GM21529 (cell line): ENCODE measurements around the gene MYO10.
A peak's percentile ranks its signal among the peaks of the same experiment; 100 is the strongest.

Experiments
- ATAC-seq: cut with Tn5 transposase; IDR thresholded peaks from one replicate; pipeline ENCODE4 v1.9.1; 2021; ENCODE audit not compliant: unreplicated experiment

MYO10 gene

DNA sequence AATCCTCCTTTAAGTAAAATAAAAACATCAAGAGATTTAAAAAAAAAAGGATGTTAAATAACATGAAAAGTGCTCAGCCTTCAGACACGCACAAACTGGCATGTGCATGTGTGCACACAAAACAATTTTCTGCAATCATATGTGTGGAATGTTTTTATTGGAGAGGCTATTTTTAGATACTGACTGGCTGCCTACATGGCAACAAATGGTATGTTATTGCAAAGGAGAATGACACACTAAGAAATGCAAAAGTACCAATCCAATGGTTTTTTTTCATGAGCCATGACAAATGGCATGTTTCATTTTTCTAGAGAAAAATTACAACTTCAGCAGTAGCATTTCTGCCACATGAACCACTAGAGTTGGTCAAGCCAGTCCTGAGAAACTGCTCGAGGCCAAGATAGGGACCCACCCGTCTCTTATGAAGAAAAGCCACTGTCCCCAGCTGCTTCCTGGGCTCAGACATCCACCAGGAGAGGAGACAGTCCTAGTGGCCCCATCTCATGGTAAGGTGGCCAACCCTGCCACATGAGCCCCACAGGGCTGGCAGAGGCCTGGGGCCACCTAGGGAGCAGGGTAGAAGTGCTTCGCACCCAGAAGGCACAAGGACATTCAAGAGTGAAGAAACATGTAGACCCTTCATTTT lies 116.4 kb downstream of the MYO10 start:
- ATAC-seq = no peak

DNA sequence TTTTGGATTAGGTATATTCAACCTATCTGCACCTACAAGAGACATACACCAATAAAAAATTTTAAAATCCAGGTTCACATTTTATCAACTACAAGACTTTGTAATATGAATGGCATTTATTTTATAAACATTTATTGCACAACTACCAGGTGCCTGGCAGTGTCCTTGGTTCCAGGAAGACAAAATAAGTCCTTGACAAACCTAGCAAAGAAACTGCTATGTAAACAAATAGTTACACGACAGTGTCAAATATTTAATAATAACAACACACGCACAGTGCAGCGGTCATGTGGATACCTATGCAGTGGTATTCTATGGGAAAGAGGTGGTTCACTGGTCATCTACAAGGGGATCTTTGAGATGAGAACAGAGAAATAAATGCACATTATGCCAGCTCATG lies 120.7 kb downstream of the MYO10 start:
- ATAC-seq = no peak

DNA sequence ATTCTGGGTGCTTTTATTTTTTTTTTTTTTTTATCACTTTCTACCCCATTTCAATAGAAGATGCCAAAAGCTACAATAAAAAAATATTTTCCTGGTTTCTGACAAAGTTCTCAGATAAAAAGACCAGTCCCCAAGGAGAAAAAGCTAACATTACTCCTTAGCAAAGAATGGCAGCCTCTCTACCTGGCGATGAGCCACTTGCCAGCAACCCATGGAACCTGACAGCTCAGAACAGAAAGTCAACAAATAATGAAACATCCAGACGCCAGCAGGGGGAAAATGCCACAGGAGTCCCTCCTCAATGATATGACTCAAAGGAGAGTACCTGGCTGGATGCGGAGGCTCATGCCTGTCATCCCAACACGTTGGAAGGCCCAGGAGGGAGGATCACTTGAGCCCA lies 123.2 kb downstream of the MYO10 start:
- ATAC-seq = no peak

DNA sequence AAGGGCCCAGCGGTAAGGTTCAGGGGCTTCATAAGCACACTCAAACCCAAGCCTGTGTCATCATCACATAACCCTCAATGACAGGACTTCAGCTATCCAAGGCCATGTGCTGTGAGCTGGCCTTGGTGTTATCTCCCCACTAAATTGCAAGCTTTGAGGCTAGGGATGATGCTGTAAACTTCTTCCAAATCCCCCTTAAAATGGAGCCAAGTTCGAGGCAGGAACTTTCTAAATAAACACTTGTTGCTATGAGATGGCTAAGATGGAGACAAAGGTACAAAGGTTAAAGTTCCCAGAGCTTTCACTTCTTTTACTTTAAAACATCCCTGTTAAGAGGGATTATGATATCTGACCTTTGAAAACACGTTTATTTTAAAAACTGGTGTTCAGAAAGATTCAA lies 123.6 kb downstream of the MYO10 start:
- ATAC-seq = no peak

DNA sequence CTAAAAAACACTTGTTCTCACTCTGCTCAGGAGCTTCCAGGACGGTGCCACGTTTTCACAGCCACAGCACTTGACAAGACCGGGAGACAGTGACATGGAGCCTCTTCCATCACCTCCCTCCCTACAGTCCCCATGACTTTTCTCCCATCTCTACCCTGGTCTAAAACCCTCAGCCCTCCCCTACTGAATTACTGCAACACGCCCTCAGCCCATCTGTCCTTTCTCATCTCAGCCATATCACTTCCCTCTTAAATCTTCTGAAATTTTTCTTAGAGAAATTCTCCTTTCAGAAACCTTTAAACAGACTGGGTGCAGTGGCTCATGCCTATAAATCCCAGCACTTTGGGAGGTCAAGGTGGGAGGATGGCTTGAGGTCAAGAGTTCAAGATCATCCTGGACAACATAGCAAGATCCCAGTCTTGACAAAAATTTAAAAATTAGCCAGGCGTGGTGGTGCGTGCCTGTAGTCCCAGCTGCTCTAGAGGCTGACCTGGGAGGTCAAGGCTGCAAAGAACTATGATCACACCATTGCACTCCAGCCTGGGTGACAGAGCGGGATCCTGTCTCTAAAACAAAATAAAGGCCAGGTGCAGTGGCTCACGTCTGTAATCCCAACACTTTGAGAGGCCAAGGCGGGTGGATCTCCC lies 125.8 kb downstream of the MYO10 start:
- no peak for ATAC-seq

DNA sequence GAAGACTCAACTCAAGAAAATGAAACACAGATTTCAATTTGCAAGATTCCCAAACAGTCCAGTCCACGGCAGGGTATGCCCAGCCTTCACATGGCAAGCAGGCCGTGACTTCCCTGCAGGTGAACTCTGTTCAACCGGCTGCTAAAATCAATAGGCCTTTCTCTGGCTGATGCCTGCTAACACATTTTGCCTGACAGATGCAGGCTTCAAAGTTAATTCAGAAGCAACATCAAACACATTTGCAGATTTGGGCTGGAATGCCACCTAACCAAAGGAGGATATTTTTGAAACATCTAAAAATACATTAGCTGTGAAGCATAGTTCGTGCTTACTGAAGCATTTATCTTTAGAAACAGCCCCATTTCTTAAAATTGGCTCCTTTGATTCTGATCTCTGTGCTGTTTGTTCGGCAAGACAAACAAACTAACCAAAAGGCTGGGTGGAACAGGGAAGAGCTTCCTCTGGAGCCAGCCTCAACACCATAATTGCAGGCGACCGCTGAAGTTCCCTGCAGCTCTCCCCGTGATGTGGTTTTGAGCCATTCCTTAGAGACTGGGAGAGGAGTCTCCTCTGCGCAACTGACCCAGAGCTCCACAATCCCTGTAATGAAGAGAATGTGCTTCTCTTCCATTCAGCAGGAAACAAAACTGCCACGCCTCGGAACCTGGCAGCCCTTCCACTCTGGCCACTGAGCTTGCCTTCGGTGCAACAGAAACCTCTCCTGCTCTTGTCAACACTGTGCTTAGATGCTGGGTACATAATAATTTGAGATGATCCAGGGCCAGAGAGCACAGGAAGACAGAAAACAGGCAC lies 126.5 kb downstream of the MYO10 start:
- no peak for ATAC-seq

DNA sequence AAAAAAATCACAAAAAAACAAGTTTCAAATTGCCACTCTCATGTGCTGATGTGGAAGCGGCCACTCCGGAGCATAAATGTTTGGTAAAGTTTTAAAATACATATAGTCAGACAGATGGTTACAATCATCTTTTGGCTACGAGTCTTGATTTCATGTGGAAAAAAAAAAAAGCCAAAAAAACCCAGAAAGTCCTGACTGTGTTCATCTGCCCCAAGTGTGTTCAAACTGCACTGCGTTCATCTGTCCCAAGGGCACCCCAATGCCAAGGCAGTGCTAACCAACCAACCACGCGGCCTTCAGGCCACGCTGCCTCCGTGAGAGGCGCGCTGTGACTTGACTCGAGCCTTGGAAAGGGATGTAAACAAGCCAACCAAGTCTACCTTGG lies 127.1 kb downstream of the MYO10 start:
- no peak for ATAC-seq

DNA sequence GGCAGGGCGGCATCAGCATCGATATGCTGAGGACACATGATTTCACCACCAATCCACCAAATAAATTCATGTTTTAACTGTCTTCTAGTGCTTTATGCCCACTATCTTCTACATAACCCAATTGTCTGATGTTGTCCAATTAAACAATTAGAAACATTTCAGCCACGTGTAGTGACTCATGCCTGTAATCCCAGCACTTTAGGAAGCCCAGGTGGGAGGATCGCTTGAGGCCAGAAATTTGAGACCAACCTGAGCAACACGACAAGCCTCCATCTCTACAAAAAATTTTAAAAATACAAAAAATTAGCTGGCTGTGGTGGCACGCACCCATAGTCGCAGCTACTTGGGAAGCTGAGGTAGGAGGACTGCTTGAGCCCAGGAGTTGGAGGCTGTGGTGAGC lies 128.1 kb downstream of the MYO10 start:
- ATAC-seq = no peak

DNA sequence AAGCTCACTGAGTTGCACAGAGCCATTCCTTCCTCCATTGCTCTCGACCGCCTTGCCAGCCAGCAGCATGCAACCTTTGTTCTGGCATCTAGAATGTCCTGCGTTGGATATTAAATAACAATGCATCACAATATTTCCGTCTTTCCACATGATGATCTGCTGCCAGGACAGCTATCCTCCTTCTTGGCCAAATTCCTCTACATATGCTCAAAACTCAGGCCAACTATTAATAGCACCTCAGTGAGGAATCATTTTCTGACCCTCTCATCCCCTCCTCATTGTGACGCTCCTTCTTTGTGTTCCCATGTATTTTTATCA lies 128.6 kb downstream of the MYO10 start:
- ATAC-seq = no peak

DNA sequence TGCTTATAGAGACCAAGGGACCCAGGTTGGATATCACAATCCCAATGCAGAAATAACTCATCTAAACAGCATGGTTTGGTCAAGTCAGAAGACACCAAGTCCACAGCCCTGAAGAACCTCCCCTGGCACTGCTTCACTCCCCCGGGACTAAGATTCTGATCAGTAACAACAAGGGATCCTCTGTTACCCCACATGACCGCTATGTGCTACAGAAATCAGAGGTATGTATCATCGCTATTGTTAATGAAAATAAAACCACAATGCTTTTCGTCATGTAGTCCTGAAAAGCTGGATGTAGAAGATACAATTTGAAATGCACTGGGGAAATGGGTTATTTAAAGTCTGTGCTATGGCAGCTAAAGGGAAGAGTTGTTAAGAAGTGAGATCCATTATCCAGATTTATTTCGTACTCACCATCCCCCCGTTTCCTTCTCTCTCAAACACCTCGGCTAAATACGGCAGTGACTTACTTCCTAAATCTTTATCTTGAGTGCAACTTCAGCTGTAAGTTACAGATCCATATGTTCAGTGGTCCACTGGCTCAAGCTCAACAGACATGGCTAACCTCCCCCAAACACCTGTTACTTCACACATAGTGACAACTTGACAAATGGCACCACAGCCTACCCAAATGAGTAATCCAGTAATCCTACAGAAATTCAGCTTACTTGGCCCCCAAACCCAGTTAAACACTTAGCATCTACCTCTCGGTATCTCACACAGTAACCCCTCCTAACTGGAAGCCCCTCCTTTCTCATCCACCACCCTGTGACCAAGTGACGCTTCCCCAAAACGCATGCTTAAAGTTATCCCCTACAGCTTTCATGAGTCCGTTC lies 129.2 kb downstream of the MYO10 start:
- no peak for ATAC-seq

DNA sequence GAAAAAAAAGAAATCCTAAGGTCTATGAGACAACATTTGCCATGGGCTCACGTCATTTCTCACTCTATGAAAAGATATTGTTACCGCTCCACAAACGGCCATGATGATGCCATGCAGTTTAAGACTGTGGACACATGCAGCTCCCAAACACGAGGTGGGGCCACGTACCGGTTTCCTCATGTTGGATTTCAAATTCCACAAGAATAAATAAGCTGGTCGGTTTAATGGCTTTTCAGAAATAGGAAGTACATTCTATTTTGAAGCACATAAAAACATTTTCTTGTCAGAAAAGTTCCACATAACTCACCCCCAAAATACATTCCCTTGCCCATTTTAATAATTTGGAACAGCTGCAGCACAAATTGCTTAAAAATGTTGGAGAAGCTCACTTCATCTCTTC lies 130.6 kb downstream of the MYO10 start:
- ATAC-seq = no peak

DNA sequence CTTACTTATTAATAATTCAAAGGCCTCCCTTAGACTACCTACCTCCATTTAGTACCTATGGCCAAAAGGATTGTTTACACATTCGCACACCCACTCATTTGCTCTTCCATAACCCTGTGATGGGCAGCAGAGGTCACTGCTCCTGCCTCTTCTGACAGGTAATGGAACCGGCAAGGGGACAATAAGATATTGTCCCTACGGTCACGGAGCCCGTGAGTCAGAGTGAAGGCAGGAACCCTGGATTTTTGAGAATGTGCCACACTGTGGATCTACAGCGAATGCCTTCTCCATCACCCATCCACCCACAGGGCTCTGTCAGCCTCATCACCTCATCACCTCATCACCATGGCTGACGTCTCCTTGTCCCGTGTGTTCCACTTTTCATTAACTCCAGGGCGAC lies 132.3 kb downstream of the MYO10 start:
- ATAC-seq = no peak

DNA sequence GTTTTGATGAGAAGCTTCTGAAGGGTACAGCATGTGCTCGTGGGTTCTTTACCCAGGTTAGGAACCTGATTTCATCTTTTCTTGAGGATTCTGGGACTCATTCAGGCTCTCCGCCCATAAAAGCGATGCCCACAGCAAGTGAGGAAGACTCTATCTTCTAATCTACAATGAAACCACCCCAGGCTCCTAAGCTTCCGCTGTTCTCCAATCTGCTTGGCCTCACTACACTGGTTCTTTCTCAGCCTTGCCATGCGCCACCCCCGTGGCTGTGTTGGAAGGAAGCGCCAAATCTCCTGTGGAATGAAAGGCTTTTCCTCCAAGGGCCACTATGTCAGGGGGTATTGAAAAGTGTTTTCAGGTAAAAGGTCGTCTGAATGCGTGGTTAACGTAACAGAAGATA lies 135.6 kb downstream of the MYO10 start:
- ATAC-seq = no peak

DNA sequence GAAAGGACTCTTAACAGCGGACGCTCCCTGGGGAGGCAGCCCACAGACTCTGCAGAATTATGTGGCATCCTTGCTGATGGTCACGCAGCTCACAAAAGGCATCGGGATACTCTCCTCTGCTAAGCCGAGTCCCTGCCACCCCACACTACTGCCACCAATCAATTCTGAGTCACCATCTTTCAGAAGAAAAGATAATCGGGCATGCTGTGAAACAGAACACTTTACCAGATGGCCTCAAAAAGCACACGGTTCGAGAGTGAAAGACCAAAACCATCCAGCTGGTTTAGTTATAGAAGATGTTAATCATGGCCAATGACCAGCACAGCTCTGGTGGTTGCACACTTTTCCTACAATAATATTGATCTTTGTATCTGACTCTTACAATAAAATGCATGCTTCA lies 136.3 kb downstream of the MYO10 start:
- no peak for ATAC-seq

DNA sequence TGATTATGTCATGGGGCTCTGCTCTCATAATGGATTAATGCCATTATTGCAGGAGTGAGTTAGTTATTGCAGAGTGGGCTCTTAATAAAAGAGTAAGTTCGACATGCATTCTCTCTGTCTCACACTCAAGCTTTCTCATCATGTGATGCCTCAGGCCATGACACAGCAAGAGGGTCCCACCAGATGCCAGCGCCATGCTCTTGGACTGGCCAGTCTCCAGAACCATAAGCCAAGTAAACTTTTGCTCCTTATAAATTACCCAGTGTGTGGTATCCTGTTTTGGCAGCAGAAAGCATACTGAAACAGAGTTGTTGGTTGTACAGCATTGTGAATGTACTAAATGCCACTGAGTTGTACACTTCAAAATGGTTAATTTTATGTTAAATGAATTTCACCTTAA lies 138.1 kb downstream of the MYO10 start:
- no peak for ATAC-seq

DNA sequence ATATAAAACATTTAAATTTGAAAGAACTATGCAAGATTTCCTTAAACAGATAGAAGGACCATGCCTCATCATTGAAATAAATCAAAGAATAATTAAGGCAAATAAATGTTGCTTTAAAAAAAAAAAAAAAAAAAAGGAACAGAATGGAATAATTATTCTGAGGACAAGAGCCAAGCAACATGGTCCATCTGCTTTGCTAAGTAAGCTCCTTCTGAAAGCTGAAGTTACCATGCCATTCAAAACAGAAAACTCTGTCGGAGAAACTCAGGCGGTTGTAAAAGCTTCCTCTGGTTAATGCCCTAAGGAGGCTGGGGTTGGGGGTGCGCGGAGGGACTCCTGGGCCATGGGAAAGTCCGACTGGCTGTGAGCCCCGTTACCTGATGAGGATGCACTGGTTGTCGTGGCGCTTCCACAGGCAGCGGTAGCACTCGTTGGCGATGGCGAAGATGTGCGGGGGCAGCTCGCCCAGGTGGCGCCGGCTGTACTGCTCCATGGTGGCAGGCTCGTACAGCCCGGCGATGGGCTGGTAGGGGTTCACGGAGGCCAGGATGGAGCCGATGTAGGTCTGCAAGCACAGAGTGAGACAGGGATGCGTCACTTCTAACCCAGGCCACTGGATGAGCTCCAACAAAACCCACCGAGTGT lies 141.7 kb downstream of the MYO10 start:
- no peak for ATAC-seq

DNA sequence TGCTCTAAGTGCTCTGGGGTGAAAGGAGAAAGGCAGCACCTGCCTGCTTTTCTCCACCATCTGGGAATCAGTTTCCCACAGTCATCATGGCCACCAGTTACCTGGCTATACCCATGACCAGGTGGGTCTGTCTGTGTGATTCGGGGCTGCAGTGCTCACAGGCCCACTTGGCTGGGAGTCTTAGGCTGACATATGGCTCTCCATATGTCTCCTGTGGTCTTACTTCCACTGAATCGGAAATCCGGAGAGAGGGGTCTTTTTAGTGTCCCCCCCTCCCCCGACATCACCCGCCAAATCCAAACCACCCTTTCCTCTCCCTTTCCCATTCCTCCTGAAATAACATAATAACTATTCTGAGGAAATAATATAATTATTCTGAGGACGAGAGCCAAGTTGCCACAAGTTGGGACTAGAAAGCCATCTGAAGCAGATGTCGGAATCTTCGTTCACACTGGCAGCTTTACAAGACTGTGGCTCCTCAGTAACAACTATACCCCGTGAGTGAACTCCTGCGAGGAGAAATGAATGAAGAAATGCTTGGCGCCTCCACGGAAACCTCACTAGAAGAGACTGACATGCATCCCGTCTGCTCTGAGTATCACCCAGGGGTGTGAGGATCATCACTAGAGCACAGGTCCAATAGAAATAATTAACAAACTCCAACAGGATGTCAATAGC lies 143.4 kb downstream of the MYO10 start:
- ATAC-seq = no peak

DNA sequence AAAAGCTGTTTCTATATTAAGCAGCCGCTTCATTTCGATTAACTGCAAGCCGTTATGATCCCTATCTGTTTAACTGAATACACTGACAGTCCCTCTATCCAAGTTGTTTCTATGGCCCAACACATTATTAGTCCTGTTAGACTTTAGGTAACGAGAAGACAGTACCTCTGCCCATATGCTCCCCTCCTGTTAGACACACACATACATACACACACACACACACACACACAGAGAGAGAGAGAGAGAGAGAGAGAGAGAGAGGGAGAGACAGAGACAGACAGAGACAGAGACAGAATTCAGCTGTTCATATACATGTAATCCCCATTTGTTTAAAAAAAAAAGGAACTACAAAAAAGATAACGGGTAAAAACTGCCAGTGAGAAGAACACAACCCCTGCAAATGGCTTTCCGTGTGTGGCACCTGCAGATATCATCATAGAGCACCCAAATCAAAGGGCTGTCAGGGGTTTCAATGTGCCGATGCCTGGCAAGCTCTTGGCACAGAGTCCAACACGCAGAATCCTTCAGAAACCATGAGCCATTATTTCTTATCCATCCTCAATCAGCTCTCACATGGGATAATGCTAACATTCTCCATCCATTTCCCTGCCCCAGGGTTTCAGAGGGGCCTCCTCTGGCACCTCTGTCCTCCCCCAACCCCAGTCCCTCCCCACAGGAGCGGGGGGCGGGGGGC lies 144.0 kb downstream of the MYO10 start:
- ATAC-seq = no peak

DNA sequence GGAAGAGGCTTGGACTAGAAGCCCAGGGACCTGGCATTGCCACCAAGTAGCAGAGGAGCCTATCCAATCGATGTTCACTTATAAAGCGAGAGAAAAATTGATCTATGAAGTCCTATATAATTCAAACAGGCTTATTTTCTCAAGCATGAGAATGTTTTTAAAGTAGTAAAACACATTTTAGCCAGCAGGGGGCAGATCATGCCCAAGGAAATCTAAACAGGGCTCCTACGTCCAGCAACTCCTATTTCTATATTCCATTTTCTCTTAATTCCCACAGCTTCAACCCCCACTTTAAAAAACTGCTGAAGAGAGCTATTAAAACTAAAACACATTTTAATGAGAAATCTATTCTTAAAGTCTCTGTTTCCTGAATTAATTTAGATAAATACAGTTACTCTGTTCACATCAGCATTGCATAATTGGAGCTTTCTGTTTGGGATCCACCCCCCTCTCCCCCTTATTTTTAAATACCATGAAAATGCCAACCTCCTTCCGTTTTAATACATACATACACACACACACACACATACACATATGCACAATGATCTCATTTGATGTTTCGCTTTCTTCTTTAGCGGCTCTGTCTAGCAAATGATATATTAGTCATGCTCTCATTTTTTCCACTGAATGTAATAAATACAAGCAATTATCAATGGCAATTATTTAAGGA lies 144.9 kb downstream of the MYO10 start:
- ATAC-seq = peak; percentile 63
